Activated CD4-positive, alpha-beta T cell treated with anti-CD3 and anti-CD28 coated beads, Interleukin-2, amount 50 U/mL, for 24 hours (primary cell): Measurements from ENCODE around the gene PISD.
"Not testable (repeated sequence)": the region's sequence is repeated elsewhere in the genome, so short reads cannot be mapped to it uniquely, and the experiment has no call there.

ENCODE experiments used
- DNase-seq, 2 donors: peaks; one replicate each; pipeline ENCODE4 v3.0.0-alpha.2; 2020; ENCODE audit warnings: low read depth in 1 of 2, low spot score in 1 of 2

Gene PISD

GRCh38 chr22:31610611-31611010 is 51.4 kb downstream of the PISD start:
- no peak for DNase-seq

GRCh38 chr22:31609716-31610115 is 52.3 kb downstream of the PISD start:
- DNase-seq, result no peak

GRCh38 chr22:31607696-31608095 is 54.3 kb downstream of the PISD start:
- no peak for DNase-seq

GRCh38 chr22:31605851-31606585 is 56.0 kb downstream of the PISD start:
- no peak for DNase-seq

GRCh38 chr22:31604746-31605705 is 57.0 kb downstream of the PISD start:
- no peak for DNase-seq

- DNase-seq, result no peak
Observed at GRCh38 chr22:31604137-31604705, 57.8 kb downstream of the PISD start.

GRCh38 chr22:31603574-31603973 is 58.4 kb downstream of the PISD start:
- no peak for DNase-seq

- no peak for DNase-seq
Observed at GRCh38 chr22:31603081-31603525, 58.9 kb downstream of the PISD start.

GRCh38 chr22:31602259-31602952 is 59.6 kb downstream of the PISD start:
- no peak for DNase-seq

GRCh38 chr22:31595271-31595670 is 66.7 kb downstream of the PISD start:
- no peak for DNase-seq

GRCh38 chr22:31590161-31590560 is 71.9 kb downstream of the PISD start:
- DNase-seq, result not testable (repeated sequence)

GRCh38 chr22:31588970-31589675 is 72.9 kb downstream of the PISD start:
- DNase-seq, result no peak

GRCh38 chr22:31586137-31586920 is 75.7 kb downstream of the PISD start:
- DNase-seq, result no peak

GRCh38 chr22:31585161-31585859 is 76.7 kb downstream of the PISD start:
- DNase-seq, result no peak

- DNase-seq, result no peak
Observed at GRCh38 chr22:31584804-31585160, 77.2 kb downstream of the PISD start.

GRCh38 chr22:31583861-31584485 is 78.0 kb downstream of the PISD start:
- no peak for DNase-seq

- DNase-seq, result no peak
Observed at GRCh38 chr22:31579835-31580242, 82.2 kb downstream of the PISD start.

GRCh38 chr22:31578171-31578570 is 83.8 kb downstream of the PISD start:
- no peak for DNase-seq

GRCh38 chr22:31577711-31578110 is 84.3 kb downstream of the PISD start:
- DNase-seq, result no peak
